ENCODE results near the gene CELA2B. TPM values are rescaled to one million over a fixed set of nuclear protein-coding genes. Genes with fewer than 3 reads are reported as not detected.

Gene CELA2B
- total RNA-seq, 1 experiment from 2014 or later, result not detected

DNA sequence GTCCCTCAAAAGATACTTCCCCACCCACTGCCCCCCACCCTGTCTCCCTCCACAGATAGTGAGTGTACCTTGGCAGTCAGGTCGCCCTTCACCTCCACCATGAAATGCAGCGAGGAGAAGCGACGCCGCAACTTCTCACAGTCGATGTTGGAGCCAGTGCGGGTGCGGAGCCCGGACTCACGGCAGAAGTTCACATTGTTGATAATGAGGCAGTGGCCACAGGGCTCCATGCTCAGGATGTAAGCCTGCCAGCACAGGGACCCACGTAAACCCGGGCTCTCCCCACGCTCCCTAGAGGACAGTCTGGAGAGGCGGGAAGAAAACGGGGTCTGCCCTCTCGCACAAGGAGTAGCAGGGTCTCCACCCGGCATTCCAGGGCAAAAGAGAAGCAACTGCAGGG, 30.9 kb downstream of the CELA2B start:
- Histone ChIP-seq H3K9me3 (ENCODE audit: insufficient read depth, low read depth) (no peaks in the 10 kb centered on the region), H2AFZ (no peak overlapping the region), H3K4me1 (replicated peaks; ENCODE audit: insufficient read depth) (no peaks in the 10 kb centered on the region), H3K79me2 (ENCODE audit: low read depth) (no peaks in the 10 kb centered on the region), H4K20me1 (ENCODE audit: insufficient read depth) (no peaks in the 10 kb centered on the region), H3K27me3 (ENCODE audit: insufficient read depth, low read depth) (no peaks in the 10 kb centered on the region), H3F3A (ENCODE audit: insufficient read depth, low read depth) (no peaks in the 10 kb centered on the region), H3K9me2 (ENCODE audit: insufficient read depth) (no peaks in the 10 kb centered on the region), H3K4me2 (no peak overlapping the region), H3K4me3 (no peak overlapping the region), H3K36me3 (ENCODE audit: low read depth) (no peaks in the 10 kb centered on the region), H3K27ac (no peak overlapping the region)
- no peak for DNase-seq
- TF ChIP-seq, protein P1, sequence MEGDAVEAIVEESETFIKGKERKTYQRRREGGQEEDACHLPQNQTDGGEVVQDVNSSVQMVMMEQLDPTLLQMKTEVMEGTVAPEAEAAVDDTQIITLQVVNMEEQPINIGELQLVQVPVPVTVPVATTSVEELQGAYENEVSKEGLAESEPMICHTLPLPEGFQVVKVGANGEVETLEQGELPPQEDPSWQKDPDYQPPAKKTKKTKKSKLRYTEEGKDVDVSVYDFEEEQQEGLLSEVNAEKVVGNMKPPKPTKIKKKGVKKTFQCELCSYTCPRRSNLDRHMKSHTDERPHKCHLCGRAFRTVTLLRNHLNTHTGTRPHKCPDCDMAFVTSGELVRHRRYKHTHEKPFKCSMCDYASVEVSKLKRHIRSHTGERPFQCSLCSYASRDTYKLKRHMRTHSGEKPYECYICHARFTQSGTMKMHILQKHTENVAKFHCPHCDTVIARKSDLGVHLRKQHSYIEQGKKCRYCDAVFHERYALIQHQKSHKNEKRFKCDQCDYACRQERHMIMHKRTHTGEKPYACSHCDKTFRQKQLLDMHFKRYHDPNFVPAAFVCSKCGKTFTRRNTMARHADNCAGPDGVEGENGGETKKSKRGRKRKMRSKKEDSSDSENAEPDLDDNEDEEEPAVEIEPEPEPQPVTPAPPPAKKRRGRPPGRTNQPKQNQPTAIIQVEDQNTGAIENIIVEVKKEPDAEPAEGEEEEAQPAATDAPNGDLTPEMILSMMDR (conservative IDR thresholded peaks at IDR 0.05), result no peak
- no peak for TF ChIP-seq EZH2 (IDR thresholded peaks at IDR 0.05; ENCODE audit: low read depth)
- BruUV-seq (replicated peaks), result no TSS peak
- intact Hi-C loops (cut with micrococcal nuclease; ENCODE audit: unreplicated experiment), result loop anchor here (10.0 kb wide), 1 partner anchor 72 kb away; the partner anchor contains the start of gene CTRC
- ChIA-PET POLR2A (ENCODE audit: unreplicated experiment) (no interaction called here), CTCF (no interaction called here)

DNA sequence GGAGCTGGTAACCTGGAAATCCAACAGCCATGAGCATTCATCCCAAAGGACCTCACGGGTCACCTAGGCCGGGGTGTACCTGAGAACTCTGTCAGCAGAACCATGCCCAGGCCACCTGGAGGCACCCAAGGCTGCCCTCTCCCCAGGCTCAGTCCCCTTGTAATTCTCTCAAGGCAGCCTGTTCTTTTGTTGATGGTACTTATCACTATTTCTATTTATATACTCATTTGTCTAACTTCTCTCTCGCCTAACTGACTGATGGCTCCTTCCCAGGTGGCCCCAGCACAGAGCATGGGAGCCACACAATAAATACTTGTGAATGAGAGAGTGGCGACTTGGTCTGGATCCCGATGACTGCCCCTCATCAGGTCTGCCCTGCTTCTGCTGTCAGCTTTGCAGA, 31.4 kb downstream of the CELA2B start:
- no peaks in the 10 kb centered on the region for H3K79me2 ChIP-seq (ENCODE audit: low read depth)
- H3K27ac ChIP-seq, result no peak overlapping the region
- H4K20me1 ChIP-seq (ENCODE audit: insufficient read depth), result no peaks in the 10 kb centered on the region
- intact Hi-C loops (cut with micrococcal nuclease; ENCODE audit: unreplicated experiment), result loop anchor here (10.0 kb wide), 1 partner anchor 72 kb away; the partner anchor contains the start of gene CTRC
- DNase-seq, result no peak
- H3F3A ChIP-seq (ENCODE audit: insufficient read depth, low read depth), result no peaks in the 10 kb centered on the region
- H3K9me3 ChIP-seq (ENCODE audit: insufficient read depth, low read depth), result no peaks in the 10 kb centered on the region
- no TSS peak for BruUV-seq (replicated peaks)
- H3K4me3 ChIP-seq, result no peak overlapping the region
- H3K27me3 ChIP-seq (ENCODE audit: insufficient read depth, low read depth), result no peaks in the 10 kb centered on the region
- H3K9me2 ChIP-seq (ENCODE audit: insufficient read depth), result no peaks in the 10 kb centered on the region
- POLR2A ChIA-PET (ENCODE audit: unreplicated experiment), result no interaction called here
- H3K36me3 ChIP-seq (ENCODE audit: low read depth), result no peaks in the 10 kb centered on the region
- H3K4me2 ChIP-seq, result no peak overlapping the region
- H2AFZ ChIP-seq, result no peak overlapping the region
- CTCF ChIA-PET, result no interaction called here
- TF ChIP-seq EZH2 (IDR thresholded peaks at IDR 0.05; ENCODE audit: low read depth), result no peak
- TF ChIP-seq, protein P1 (conservative IDR thresholded peaks at IDR 0.05), result no peak
- no peaks in the 10 kb centered on the region for H3K4me1 ChIP-seq (replicated peaks; ENCODE audit: insufficient read depth)

DNA sequence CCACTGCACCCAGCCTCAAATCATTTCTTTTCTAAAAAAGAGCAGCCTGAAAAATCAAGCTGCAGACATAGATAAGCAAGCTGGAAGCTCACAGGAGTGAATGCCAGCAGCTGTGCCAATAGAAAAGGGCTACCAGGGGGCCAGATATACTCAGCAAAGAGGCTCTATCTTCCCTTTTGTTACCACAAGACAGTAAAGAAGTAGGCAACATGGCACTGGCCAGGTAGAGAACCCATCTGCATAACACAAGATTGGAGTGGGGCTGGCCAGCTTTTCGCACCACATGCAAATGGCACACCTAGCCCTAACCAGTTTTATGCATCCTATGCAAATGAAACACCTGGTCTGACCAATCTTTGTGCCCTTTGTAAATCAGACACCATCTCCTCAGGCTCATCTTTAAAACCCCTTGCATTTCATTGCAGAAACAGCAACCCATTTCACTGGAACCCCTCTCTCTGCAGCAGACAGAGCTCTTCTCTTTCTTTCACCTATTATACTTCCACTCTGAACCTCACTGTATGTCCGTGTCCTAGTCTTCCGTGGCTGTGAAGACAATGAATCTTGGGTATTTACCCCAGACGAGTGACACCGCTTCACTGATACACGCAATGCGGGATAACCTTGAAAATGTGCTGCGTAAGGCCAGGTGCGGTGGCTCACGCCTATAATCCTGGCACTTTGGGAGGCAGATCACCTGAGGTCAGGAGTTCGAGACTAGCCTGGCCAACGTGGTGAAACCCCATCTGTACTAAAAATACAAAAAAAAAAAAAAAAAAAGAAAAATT, 33.0 kb downstream of the CELA2B start:
- Histone ChIP-seq H3K27me3 (ENCODE audit: insufficient read depth, low read depth) (no peaks in the 10 kb centered on the region), H3K9me2 (ENCODE audit: insufficient read depth) (no peaks in the 10 kb centered on the region), H3F3A (ENCODE audit: insufficient read depth, low read depth) (no peaks in the 10 kb centered on the region), H3K27ac (no peak overlapping the region), H3K4me2 (no peak overlapping the region), H3K9me3 (ENCODE audit: insufficient read depth, low read depth) (no peaks in the 10 kb centered on the region), H2AFZ (no peak overlapping the region), H3K4me1 (replicated peaks; ENCODE audit: insufficient read depth) (no peaks in the 10 kb centered on the region), H3K36me3 (ENCODE audit: low read depth) (no peaks in the 10 kb centered on the region), H4K20me1 (ENCODE audit: insufficient read depth) (no peaks in the 10 kb centered on the region), H3K79me2 (ENCODE audit: low read depth) (no peaks in the 10 kb centered on the region), H3K4me3 (no peak overlapping the region)
- no peak for DNase-seq
- TF ChIP-seq, protein P1 (conservative IDR thresholded peaks at IDR 0.05), result no peak
- intact Hi-C loops (cut with micrococcal nuclease; ENCODE audit: unreplicated experiment), result loop anchor here (10.0 kb wide), 1 partner anchor 74 kb away; the partner anchor contains the start of gene CTRC
- ChIA-PET CTCF (no interaction called here), POLR2A (ENCODE audit: unreplicated experiment) (interaction anchor here (0.5 kb wide), 1 partner anchor 176 kb away, joined by 4 read pairs; no protein-coding TSS in a partner anchor)
- no TSS peak for BruUV-seq (replicated peaks)

Measured in PC-9 (cell line).